Activated CD8-positive, alpha-beta memory T cell treated with anti-CD3 and anti-CD28 coated beads for 1 hour (primary cell): ENCODE results near the gene RNF125.
"Not testable (repeated sequence)": the region's sequence is repeated elsewhere in the genome, so short reads cannot be mapped to it uniquely, and the experiment has no call there.

Source experiments
- DNase-seq, 2 donors: peaks; one replicate each; pipeline ENCODE4 v3.0.0-alpha.2; 2020; ENCODE audit warnings: low read depth in 1 of 2; ENCODE audit errors: extremely low read depth in 1 of 2

The RNF125 gene

GRCh38 chr18:32018331-32019250 is at the start of gene RNF125:
Gene RNF125 (plus strand): TSS chr18:32018825. CDS start chr18:32018864, 39 bp downstream.
- peak; percentile 69 to 79 for DNase-seq

- DNase-seq: no peak
These were observed 48.0 kb upstream of the RNF125 start for GRCh38 chr18:31970617-31971016.

DNA sequence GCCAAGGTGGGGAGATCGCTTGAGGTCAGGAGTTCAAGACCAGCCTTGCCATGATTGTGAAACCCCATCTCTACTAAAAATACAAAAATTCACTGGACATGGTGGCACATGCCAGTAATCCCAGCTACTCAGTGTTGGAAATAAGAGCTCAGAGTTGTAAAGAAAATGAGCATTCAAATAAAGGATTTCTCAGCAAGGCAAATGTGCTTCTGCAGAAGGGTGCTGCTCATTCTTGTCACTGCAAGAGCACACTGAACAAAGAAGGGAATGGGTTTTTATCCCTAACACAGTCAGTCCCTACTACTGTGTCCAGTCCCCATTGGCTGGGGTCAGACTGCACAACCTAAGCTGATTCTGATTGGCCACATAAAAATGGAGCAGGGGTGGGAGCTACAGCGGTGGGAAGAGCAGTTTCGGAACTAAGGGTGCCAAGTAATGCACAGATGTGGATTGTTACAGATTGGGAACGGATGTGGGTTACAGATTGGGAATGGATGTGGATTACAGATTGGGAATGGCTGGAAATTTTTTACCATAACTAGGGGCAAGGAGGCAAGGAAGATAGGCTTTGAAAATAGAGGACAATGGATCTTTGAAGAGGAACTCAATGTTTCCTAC is 44.6 kb upstream of the RNF125 start:
- no peak for DNase-seq

- DNase-seq: no peak
These were observed 42.4 kb upstream of the RNF125 start for GRCh38 chr18:31976242-31976641.

- no peak for DNase-seq
These were observed 41.3 kb upstream of the RNF125 start for GRCh38 chr18:31977270-31977872.

GRCh38 chr18:31978616-31979015 is 40.0 kb upstream of the RNF125 start:
- DNase-seq: no peak

DNA sequence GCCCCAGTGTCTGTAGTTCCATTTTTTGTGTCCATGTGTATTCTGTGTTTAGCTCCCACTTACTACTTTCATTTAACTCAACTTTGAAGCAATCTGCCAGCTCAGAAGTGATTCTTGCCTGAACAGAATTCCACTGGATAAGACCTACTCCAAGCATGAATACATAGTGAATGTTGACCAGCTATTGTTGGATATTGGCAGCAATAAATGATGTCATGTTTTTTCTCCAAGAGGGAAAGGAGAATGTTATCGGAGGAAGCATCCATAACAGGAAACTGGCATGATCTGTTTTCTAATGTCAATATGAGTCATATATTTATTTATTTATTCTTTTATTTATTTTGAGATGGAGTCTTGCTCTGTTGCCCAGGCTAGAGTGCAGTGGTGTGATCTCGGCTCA is 38.9 kb upstream of the RNF125 start:
- no peak for DNase-seq

- no peak for DNase-seq
These were observed 37.8 kb upstream of the RNF125 start for GRCh38 chr18:31980863-31981262.

DNA sequence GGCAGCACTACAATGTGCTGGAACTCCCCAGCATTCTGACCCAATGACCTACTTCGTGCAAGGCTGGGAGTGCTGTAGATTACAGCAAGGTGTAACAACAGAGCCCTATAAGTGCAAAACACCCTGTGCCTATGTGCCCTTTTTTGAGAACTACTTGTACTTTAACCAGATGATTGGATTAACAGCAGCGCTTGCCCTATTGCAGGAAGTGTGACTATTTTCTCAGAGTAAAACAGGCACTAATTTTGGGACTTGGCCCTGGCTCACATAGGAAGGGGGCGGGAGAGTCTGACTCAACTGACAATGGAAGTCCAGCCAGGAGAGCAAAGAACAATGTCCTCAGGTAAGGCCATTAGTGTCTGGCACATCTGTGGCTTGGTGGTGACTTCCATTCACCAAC is 35.6 kb upstream of the RNF125 start:
- DNase-seq: no peak

- DNase-seq: no peak
These were observed 34.6 kb upstream of the RNF125 start for GRCh38 chr18:31983976-31984375.

GRCh38 chr18:31990823-31991222 is 27.8 kb upstream of the RNF125 start:
- DNase-seq: no peak

DNA sequence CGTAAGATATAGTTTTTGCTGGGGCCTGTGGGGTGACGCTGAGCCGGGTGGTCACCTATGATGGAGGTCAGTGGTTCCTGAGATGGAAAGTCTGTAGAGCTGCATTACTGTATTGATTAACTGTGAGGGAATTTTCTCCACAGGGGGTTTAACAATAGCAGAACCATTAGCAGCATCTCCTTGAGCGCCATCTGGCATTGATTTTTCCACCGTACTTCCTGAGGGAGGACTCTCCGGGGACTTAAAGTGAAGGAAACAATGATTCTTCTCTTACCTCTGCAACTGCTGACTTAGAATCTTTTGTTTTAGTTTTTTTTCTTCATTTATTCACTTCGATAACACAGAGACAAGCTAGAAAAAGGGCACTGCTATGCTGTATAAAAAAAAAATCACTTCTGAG is 22.6 kb upstream of the RNF125 start:
- no peak for DNase-seq

GRCh38 chr18:31998880-31999412 is 19.7 kb upstream of the RNF125 start:
- no peak for DNase-seq

DNA sequence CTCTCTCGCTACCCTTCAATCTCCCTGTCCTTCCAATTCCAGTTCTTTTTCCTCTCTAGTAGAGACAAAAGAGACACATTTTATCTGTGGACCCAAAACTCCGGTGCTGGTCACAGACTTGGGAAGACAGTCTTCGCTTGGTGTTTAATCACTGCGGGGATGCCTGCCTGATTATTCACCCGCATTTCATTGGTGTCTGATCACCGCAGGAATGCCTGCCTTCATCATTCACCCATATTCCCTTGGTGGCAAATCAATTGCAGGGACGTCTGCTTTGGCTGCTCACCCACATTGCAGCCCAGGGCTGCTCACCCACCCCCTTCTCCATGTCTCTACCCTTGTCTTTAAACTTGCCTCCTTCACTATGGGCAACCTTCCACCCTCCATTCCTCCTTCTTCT is 17.5 kb upstream of the RNF125 start:
- DNase-seq: not testable (repeated sequence)

DNA sequence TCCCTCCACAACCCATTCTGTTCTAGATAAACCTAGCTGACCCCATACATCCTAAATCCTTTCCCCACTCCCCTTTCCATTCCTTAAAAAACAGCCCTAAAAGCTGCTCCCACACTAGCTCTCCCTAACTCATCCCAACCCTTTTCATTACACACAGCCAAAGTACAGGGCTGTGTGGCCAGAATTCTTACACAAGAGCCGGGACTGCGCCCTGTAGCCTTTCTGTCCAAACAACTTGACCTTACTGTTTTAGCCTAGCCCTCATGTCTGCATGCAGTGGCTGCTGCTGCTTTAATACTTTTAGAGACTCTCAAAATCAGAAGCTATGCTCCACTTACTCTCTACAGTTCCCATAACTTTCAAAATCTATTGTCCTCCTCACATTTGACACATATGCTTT is 14.8 kb upstream of the RNF125 start:
- not testable (repeated sequence) for DNase-seq

DNA sequence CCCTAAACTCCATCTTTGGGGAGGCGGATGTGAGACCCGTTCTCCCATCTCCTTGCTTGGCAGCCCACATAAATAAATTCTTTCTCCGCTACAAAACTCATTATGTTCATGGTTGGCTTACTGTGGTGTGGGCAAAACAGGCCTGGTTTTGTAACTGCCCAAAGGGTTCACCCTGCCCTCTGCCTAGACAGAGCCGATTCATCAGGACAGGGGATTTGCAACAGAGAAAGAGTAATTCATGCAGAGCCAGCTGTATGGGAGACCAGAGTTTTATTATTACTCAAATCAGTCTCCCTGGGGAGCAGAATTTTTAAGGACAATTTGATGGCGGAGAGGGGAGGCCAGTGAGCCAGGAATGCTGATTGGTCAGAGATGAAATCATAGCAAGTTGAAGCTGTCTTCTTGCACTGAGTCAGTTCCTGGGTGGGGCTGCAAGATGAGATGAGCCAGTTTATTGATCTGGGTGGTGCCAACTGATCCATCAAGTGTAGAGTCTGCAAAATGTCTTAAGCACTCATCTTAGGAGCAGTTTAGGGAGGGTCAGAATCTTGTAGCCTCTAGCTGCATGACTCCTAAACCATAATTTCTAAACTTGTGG is 8.4 kb upstream of the RNF125 start:
- DNase-seq: no peak

DNA sequence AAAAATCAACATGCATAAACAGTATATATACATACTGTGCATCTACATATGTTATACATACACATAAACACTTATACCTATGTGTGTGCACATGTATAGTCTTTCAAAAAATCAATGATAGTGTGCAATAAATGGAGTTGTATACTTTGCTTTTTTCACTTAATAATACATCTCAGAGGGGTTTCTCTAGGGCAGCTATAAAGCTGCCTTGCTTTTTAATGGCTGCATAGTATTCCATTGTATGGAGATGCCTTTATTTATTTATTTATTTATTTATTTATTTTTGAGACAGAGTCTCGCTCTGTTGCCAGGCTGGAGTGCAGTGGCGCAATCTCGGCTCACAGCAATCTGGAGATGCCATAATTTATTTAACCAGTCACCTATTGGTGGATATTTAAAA is 7.4 kb upstream of the RNF125 start:
- no peak for DNase-seq

DNA sequence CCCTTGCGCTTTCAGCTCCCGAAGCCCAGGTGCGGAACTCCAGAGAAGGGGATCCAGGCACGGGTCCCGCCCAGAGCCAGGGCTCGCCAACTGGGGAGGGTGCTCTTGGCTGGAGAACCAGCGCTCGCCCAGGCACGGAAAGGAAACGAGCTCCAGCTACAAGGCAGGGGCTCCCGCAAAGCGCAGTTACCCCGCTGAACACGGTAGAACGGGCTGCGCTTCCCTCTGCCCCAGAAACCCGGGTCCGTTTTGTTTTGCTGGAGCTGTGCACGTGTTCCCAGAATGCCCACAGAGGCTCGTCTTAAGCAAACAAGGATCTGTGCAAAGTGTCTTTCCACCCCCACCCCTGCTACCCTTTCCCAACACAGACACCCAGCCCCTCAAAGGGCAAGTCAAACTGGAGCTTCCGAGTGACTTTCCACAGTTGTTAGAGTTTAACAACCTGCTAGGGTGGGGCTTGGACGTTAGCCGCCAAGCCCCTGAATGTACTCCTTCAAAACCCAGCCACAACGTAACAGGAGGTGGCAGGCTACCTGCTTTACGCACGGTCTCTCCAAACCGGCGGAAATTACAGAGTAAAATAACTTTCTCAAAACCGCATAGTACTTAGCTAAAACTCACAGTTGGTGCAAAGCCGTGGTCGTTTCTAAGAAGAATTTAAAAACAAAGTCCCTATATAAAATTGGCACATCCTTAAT is 775 bp downstream of the RNF125 start:
- DNase-seq: peak in 1 of 2 donors; percentile 42

GRCh38 chr18:32019949-32020625 is 1.5 kb downstream of the RNF125 start:
- DNase-seq: not testable (repeated sequence)
